Motor neuron (in vitro differentiated cells): ENCODE measurements around the gene CSPG4. TPM values are rescaled to one million over a fixed set of nuclear protein-coding genes. Genes with fewer than 3 reads are reported as not detected.
"Not testable (repeated sequence)": the region's sequence is repeated elsewhere in the genome, so short reads cannot be mapped to it uniquely, and the experiment has no call there.

Experiments used
- ATAC-seq, 8 experiments: fragments of 200-7000 bp; cut with Tn5 transposase; replicated peaks in 6 of 8; 2 replicates each; pipeline ENCODE4 v1.8.0; 2021; ENCODE audit warnings: mild to moderate bottlenecking in 8 of 8, moderate library complexity in 8 of 8
- H3K27ac ChIP-seq, 2 donors: fragments of 250-450 bp; sonication (Bioruptor Pico); 2 replicates each; pipeline ENCODE4 v1.9.0; 2021; ENCODE audit warnings: antibody characterized with exemption in 2 of 2, mild to moderate bottlenecking in 2 of 2, moderate library complexity in 1 of 2
- H3K4me1 ChIP-seq, 2 donors: fragments of 250-450 bp; sonication (Bioruptor Pico); replicated peaks in 1 of 2; 2 replicates each; pipeline ENCODE4 v1.6.1; 2021; ENCODE audit warnings: antibody characterized with exemption in 2 of 2, mild to moderate bottlenecking in 2 of 2, moderate library complexity in 1 of 2
- H3K4me3 ChIP-seq, 5 donors: fragments of 250-450 bp; sonication (Bioruptor Pico); 2 replicates each; pipeline ENCODE4 v1.9.0; 2021; ENCODE audit warnings: antibody characterized with exemption in 5 of 5, mild to moderate bottlenecking in 5 of 5, moderate library complexity in 4 of 5
- WGBS, 10 experiments: fragments of 450-650 bp; shearing (Covaris generic); methylation state at CpG; one replicate each; pipeline ENCODE4 v1.0.0; 2022; 5-methylcytosine and 5-hydroxymethylcytosine counted together
- in situ Hi-C, 9 experiments: fragments of 400-800 bp; cut with MboI; loops; one replicate each; pipeline ENCODE4 v1.15.0; 2021; ENCODE audit warnings: low sequenced_read_pairs in 9 of 9, low pct_unique_long_range_greater_than_20kb in 2 of 9; ENCODE audit not compliant: unreplicated experiment in 9 of 9
- total RNA-seq, 8 experiments: library from RNA; unstranded; fragments of 300-600 nt; gene quantifications; 2 replicates each; pipeline versions ENCODE4 v1.2.3 to v1.2.4, GENCODE V29; 2022

CSPG4 gene
- total RNA-seq, 8 experiments from 2014 or later = 0.05 to 5.5 (median 1.1) TPM

DNA sequence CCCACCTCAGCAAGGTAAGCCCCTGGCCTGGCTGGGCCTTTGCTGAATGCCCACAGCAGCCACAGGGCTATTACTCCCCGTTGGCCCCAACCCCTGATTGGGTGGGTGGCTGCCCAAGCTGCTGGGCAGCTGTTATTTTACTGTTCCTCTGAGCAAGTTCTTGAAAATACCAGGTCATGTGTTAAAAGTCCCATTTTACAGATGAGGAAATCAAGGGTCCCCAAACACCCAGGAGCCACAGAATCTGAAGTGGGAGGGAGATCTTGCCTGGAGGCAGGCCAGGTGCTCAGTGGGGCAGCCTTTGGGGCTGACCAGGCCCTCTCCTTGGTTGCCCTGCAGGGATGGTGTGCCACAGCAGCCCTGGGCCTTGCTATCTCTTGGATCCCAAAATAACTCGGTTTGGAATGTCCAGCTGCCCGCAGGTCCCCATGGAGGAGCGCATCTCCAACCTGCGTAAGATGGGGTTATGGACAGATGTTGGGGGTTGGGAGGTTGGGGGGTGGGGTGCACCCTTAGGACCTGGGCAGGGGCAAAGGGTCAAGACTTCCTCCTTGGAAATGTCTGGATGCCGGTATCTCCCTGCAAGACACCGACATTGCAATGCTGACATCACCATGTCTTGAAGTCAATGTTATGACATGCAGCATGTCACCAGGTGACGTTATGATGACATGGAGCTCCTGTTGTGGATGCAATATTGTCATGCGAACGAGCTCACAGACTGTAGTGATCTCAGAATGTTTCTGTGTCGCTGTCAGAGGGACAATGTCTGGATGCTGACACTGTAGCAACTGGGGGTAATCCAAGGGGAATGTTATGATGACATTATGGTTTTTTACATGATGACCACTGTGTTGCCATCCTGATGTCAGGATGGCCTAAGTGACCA lies 13.3 kb upstream of the CSPG4 start:
- in situ Hi-C loops = no loop called here
- peak in 2 of 8 experiments; percentile 20 to 35 for ATAC-seq
- Histone ChIP-seq H3K4me1 (peaks cover 12 to 14% of the 10 kb centered on the region in 2 donors), H3K27ac (no peak overlapping the region), H3K4me3 (no peak overlapping the region)
- 56 to 90% (median 64%) methylated on average over 1 to 4 of the region's 11 CpGs; no CpG with 5 or more reads in 3 of the 10 experiments for WGBS, 10 experiments

DNA sequence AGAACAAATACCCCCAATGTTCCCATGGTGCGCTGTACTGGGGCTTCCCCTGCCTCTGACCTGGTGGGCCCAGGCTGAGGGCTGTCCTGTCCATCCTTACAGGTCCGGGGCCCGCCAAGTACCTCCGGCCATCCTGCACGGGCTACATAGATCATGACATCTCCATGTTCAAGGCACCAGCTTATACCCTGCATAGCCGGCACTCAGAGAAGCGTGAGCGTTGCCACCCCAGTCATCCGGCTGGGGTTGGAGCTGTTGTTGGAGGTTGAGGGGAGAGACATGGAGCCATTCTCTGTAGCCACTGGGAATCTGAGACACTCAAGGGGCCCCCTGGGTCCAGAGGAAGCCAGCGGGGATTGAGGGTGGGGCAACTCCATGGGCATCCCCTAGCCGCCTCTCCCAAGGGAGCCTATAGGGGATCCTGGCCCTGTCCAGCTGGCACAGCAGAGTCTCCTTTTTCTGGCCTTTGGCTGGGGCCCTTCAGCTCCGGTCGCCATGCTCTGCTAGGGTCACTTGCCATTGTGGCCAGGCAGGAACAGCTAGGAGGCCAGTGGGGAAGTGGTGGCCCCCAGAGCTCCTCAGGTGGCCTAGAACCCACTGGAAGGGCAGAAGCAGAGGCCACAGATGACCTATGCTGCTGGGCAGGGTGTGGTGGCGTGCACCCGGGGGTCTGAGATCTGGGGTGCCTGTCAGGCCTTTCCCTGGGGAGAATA lies 12.5 kb upstream of the CSPG4 start:
- in situ Hi-C loops = no loop called here
- Histone ChIP-seq H3K27ac (no peak overlapping the region), H3K4me3 (no peak overlapping the region), H3K4me1 (peaks cover 12 to 14% of the 10 kb centered on the region in 2 donors)
- no peak for ATAC-seq
- WGBS, 10 experiments = 90% methylated on average over 11 of the region's 15 CpGs; no CpG with 5 or more reads in 9 of the 10 experiments

DNA sequence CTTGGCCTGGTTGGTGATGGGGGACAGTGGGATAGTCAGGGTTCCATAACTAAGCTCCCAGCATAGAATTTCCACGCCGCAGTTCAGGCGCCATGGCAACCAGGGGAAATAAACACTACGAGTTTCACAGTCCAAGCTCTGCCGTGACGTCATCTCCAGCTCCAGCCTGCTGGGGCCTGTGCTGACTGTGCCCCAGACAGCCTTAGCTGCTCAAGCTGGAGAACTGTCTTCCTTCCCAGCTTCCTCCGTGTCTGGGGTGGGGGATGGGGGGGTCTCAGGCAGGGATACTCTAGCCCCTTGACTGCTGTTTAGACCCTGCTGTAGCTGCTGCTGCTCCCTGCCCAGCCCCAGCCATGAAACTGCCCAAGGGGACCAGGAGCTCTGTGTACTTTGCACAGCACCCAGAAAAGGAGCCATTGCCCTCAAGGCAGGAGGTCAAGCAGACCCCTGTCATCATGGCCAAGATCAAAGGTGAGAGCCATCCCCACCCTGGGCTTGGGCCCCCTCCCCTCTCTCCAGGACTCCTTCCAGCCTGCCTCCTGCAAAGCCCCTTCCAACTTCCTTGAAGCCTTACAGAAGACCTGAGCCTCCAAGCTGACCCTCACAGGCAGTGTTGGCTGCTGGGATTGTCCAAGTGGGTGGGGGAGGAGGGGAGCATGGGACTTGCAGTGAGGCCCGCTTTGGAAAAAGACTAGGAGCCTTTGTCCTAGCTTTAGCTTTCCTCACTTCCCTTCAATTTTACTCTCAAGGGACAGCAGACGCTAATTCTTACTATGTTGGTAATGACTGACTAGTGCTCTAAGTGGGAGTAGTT lies 11.4 kb upstream of the CSPG4 start:
- 60 to 83% (median 75%) methylated on average over 1 to 3 of the region's 9 CpGs; no CpG with 5 or more reads in 6 of the 10 experiments for WGBS, 10 experiments
- Histone ChIP-seq H3K4me3 (no peak overlapping the region), H3K27ac (peak overlapping the region; percentile 39 to 73), H3K4me1 (peaks cover 12 to 14% of the 10 kb centered on the region in 2 donors)
- in situ Hi-C loops = no loop called here
- peak; percentile 90 to 96 (median 96) for ATAC-seq

DNA sequence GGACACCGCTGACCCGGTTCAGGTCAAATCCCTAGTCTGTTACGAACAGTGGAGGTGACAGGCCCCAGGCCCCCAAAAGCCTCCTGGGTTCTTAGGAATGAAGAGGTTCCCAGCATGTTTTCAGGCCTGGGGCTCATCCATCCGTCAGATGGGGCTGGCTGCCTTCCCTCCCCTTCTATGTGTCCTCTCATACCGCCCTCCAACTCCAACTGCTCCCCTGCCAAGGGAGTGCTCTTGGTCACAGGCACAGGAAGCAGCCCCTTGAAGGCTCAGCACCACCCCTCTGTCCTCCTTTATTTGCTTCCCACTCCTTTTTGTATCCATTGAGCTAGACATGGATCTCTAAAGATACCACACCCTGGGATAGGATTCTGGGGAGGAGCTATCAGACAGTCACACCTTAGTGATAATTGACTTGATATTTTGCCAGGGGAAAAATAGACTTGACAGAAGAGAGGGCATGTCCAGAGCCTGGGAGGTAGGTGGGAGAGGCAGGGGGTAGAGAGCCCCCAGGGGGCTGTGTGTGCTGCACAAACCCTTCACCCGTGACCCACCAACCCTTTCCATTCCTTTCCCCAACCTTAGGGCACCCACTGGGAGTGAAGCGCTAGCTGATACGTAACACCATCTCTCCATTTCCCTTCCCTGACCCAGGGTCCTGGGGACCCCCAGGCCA lies 10.7 kb upstream of the CSPG4 start:
- H3K4me3 ChIP-seq = no peak overlapping the region
- peak overlapping the region in 1 of 2 donors; percentile 73 for H3K27ac ChIP-seq
- in situ Hi-C loops = no loop called here
- peaks cover 11 to 12% of the 10 kb centered on the region in 2 donors for H3K4me1 ChIP-seq
- 30 to 100% (median 84%) methylated on average over 1 to 5 of the region's 8 CpGs; no CpG with 5 or more reads in 3 of the 10 experiments for WGBS, 10 experiments
- ATAC-seq = peak in 3 of 8 experiments; percentile 17 to 68 (median 53)

DNA sequence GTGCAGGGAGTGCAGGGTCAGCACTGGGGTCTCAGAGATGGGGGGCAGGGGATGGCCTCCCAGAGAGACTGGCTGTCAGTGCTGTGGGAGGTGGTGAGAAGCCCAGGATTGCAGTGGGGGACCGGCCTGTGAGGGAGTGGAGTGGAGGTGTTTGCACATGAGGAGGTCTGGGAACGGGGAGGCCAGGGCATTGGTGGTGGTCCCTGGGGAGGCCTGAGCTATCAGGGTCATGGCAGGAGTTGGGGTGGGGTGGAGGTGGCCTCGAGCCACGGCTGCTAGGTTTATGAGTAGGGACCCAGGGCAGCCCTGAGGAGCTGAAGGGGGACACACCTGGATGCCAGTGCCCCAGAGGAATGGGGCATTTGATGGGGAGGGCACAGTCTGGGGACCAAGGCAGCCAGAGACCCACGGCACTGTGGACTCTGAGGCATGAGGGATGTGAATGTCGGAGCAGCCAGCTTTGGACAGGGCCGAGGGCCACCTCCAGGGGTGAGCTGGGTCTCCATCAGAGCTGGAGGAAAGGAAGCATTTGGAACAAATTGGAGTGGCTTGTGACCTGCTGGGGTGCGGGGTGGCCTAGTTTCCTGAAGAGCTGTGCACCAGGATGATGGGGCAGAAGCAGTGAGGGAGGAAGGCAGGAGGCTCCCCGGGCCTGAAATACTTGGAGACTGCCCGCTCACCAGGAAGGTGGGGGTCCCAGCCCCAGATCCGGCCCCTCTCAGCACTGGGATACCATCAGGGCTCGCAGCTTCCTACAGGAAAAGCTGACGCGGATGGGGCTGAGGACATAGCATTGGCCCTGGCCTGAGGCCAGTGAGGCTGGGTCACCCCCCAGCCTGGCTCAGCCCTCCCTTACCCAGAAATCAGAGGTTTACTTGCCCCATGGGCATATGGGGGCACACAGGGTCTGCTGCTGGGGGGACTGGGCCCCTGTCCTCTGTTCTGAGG lies 9.5 kb upstream of the CSPG4 start:
- no peak overlapping the region for H3K4me3 ChIP-seq
- in situ Hi-C loops = no loop called here
- no peak overlapping the region for H3K27ac ChIP-seq
- H3K4me1 ChIP-seq = peaks cover 11 to 12% of the 10 kb centered on the region in 2 donors
- WGBS, 10 experiments = 82 to 100% (median 90%) methylated on average over 1 to 8 of the region's 14 CpGs; no CpG with 5 or more reads in 6 of the 10 experiments
- ATAC-seq = no peak

DNA sequence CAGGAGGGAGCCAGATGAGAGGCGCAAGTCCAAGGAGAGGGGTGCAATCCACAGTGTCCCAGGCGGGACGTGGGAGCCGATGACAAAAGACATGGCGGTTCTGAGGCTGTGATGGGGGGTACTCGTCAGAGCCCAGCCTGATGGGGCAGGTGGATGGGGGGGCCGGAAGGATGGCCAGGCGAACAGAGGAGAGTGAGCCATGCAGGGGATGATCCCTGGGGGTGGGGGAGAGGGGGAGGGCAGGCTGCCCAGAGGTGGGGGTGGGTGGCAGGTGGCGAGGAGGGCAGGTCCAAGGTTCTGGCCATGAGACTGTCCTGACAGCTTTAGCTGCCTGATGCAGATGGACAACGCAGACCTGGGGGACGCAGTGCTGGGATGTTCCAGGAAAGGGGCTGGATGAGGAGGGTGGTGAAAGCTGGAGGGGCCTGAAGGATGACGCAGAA lies 8.9 kb upstream of the CSPG4 start:
- WGBS, 10 experiments = 73 to 100% methylated on average over 1 to 3 of the region's 12 CpGs; no CpG with 5 or more reads in 8 of the 10 experiments

DNA sequence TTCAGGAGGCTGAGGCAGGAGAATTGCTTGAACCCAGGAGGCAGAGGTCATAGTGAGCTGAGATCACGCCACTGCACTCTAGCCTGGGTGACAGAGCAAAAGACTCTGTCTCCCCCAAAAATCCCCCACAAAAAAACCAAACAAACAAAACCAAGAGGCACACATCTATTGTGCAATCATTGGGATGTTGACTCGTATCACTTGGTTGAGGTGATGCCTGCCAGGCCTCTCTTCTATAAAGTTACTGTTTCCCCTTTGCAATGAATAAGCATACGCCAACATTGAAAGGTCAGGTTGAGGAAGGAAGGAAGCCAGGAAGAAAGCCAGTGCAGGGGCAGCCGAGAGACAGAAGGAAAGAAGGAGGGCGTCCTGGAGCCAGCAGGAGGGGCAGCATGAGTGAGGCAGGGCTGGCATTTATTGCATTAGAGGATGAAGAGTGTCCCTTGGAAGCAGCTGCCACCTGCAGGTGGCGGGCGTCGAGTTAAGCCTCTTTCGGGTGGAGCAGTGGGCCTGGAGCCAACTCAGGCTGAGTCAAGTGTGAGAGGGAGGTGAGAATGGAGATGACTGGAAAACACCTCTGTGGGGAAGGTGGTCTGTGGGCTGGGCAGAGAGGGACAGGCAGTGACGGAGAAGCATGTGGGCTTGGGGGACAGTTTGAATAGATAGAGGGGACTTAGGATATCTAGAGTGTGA lies 8.3 kb upstream of the CSPG4 start:
- peak in 2 of 8 experiments; percentile 20 to 42 for ATAC-seq
- in situ Hi-C loops = no loop called here
- WGBS, 10 experiments = 28 to 60% (median 44%) methylated on average over 1 to 7 of the region's 10 CpGs; no CpG with 5 or more reads in 4 of the 10 experiments
- H3K4me1 ChIP-seq = peaks cover 11 to 12% of the 10 kb centered on the region in 2 donors
- H3K4me3 ChIP-seq = no peak overlapping the region
- H3K27ac ChIP-seq = no peak overlapping the region

More for the DNA sequence above, 8.9 kb upstream of the CSPG4 start:
- peaks cover 11 to 12% of the 10 kb centered on the region in 2 donors for H3K4me1 ChIP-seq
- no peak overlapping the region for H3K4me3 ChIP-seq
- in situ Hi-C loops = no loop called here
- no peak overlapping the region for H3K27ac ChIP-seq
- ATAC-seq = no peak

DNA sequence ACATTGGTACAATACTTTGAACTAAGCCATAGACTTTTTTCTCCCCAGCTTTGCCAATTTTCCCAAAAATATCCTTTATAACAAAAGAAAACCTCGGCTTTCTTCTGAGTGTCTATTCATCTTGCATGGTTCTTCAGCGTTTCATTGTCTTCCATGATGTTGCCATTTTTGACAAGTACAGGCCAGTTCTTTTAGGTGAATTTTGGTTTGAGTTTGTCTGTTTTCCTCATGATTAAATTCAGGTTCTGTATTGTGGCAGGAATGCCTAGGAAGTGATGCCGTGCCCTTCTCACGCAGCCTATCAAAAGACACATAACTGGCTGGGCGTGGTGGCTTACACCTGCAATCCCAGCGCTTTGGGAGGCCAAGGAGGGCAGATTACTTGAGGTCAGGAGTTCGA lies 7.6 kb upstream of the CSPG4 start:
- WGBS, 10 experiments = 82 to 100% (median 95%) methylated on average over 1 to 7 of the region's 7 CpGs; no CpG with 5 or more reads in 1 of the 10 experiments
- Histone ChIP-seq H3K4me1 (peaks cover 11 to 12% of the 10 kb centered on the region in 2 donors), H3K27ac (no peak overlapping the region), H3K4me3 (no peak overlapping the region)
- in situ Hi-C loops = no loop called here
- no peak for ATAC-seq

DNA sequence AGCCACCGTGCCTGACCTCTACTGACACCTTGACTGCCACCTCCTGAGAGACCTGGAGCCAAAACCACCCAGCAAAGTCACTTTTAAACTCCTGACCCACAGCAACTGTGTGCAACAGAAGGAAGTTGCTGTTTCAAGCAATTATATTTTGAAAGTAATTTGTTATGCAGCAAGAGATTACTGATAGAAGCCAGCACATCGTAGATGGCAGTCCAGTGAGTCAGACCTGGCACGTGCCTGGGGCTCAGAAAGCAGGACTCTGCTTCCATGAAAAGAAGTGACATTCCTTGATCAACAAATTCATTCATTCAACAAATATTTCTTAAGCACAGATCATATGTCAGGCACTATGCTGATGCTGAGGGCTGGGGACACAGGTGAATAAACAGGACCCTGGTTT lies 5.7 kb upstream of the CSPG4 start:
- 20 to 86% (median 82%) methylated on average over 1 to 2 of the region's 3 CpGs; no CpG with 5 or more reads in 5 of the 10 experiments for WGBS, 10 experiments
- ATAC-seq = peak in 3 of 8 experiments; percentile 9 to 42 (median 10)
- H3K4me3 ChIP-seq = no peak overlapping the region
- H3K27ac ChIP-seq = no peak overlapping the region
- in situ Hi-C loops = no loop called here
- H3K4me1 ChIP-seq = peaks cover 2 to 5% of the 10 kb centered on the region in 2 donors

DNA sequence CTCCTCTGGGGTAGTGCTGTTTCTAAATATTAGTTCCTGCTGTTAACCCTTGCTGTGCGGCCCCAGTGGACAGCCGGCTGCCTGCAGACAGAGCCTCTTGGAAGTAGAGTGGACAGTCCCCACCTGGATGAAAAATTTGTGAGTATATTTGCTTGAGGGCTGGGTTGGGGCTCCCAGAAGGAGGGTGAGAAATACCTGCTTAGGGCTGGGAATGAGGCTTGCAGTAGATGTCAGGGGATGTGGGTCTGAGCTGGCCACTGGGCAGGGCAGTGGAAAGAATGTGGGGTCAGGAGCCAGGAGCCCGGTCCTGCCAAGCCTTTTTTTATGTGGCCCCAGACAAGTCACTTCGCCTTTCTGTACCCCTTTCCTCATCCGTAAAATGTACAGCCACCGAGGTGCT lies 4.4 kb upstream of the CSPG4 start:
- H3K27ac ChIP-seq, H3K4me3 ChIP-seq, ATAC-seq, in situ Hi-C loops: not testable (repeated sequence)
- WGBS, 10 experiments = 60% methylated on average over 1 of the region's 6 CpGs; no CpG with 5 or more reads in 9 of the 10 experiments
- H3K4me1 ChIP-seq = peaks cover 5 to 14% of the 10 kb centered on the region in 2 donors
